OCI-LY1 (cell line): ENCODE results near the gene CIDEB.

Source experiments
- CTCF ChIP-seq: fragments of 200-600 bp; sonication (generic), shearing (Covaris generic); IDR thresholded peaks from 2 replicates; pipeline ENCODE4 v1.5.1; 2017; ENCODE audit warnings: mild to moderate bottlenecking, antibody characterized with exemption, low read length, moderate library complexity, mixed read lengths
- EZH2 ChIP-seq: fragments of 200-600 bp; sonication (generic), shearing (Covaris generic); IDR thresholded peaks from 2 replicates; pipeline ENCODE4 v1.8.0; 2017; ENCODE audit warnings: borderline replicate concordance, mixed run types, mild to moderate bottlenecking, antibody characterized with exemption, low read length, moderate library complexity, mixed read lengths

GRCh38 chr14:24261969-24262327, 45.8 kb downstream of the CIDEB start:
- TF ChIP-seq EZH2: no peak
- no peak for TF ChIP-seq CTCF
